Measurements from ENCODE around the gene FOXC1. TPM values are rescaled to one million over a fixed set of nuclear protein-coding genes. Genes with fewer than 3 reads are reported as not detected.

The FOXC1 gene
- total and polyA plus RNA-seq, 2 of the 13 experiments (the other 11 are each of a cell fraction or from before 2014, with no cell fraction given) = 0.44 to 0.55 TPM

GRCh38 chr6:1659816-1660215, 50.1 kb downstream of the FOXC1 start:
- Histone ChIP-seq H3K4me1 (ENCODE audit: insufficient read depth, low read length) (no peaks in the 10 kb centered on the region), H3K4me3 (replicated peaks in 1 of 3; ENCODE audit: insufficient read depth in 1 of 3, low read depth in 2 of 3, low read length in 3 of 3) (no peak overlapping the region), H3K9me3 (ENCODE audit: low read length) (no peaks in the 10 kb centered on the region), H2AFZ (ENCODE audit: low read length) (no peak overlapping the region), H3K27ac (ENCODE audit: extremely low read length, insufficient read depth, low read length) (no peak overlapping the region), H3K27me3 (ENCODE audit: control insufficient read depth in 1 of 2, insufficient read depth in 2 of 2, low read length in 2 of 2) (no peaks in the 10 kb centered on the region), H3K79me2 (ENCODE audit: insufficient read depth, low read length) (no peaks in the 10 kb centered on the region), H3K9ac (ENCODE audit: insufficient read depth, low read depth, low read length) (no peak overlapping the region), H4K20me1 (ENCODE audit: insufficient read depth, low read length) (no peaks in the 10 kb centered on the region), H3K36me3 (replicated peaks in 1 of 2; ENCODE audit: control insufficient read depth in 1 of 2, insufficient read depth in 2 of 2, low read length in 2 of 2) (peaks cover 12 to 36% of the 10 kb centered on the region in 2 experiments; a peak in 3 of 5 replicates), H3K4me2 (ENCODE audit: low read depth, low read length) (no peak overlapping the region)
- in situ Hi-C loops (cut with HindIII; ENCODE audit: extremely low pct_ligation_motif_present, low pct_unique_long_range_greater_than_20kb) (no loop called here), intact Hi-C loops (cut with micrococcal nuclease; ENCODE audit: unreplicated experiment) (no loop called here)
- WGBS (ENCODE audit: low lambda C conversion rate) = 96% methylated on average over 7 of the region's 7 CpGs
- POLR2A ChIA-PET = no interaction called here
- no peak for FAIRE-seq
- BruUV-seq (replicated peaks) = no TSS peak
- DNase-seq (ENCODE audit: low spot score) = no peak
- no peak for ATAC-seq
- CTCF ChIA-PET (ENCODE audit: low intra/inter-chr PET ratio, low total read pairs) = no interaction called here
- no peak for TF ChIP-seq ZC3H4 (CRISPR knock-in tag; IDR thresholded peaks at IDR 0.05; ENCODE audit: borderline replicate concordance)
- no peak for TF ChIP-seq GABPB1 (CRISPR knock-in tag; IDR thresholded peaks at IDR 0.05)
- TF ChIP-seq ZHX2 (IDR thresholded peaks at IDR 0.05; ENCODE audit: low read depth) = no peak
- TF ChIP-seq ZHX2 (CRISPR knock-in tag; IDR thresholded peaks at IDR 0.05; ENCODE audit: borderline replicate concordance) = no peak
- no peak for TF ChIP-seq SP1 (IDR thresholded peaks at IDR 0.05)
- TF ChIP-seq SP1 (CRISPR knock-in tag; IDR thresholded peaks at IDR 0.05) = no peak
- TF ChIP-seq SRY (CRISPR knock-in tag; IDR thresholded peaks at IDR 0.05) = no peak
- TF ChIP-seq EHMT2 (IDR thresholded peaks at IDR 0.05; ENCODE audit: borderline replicate concordance, low read depth, low read length) = no peak
- TF ChIP-seq REL (CRISPR knock-in tag; conservative IDR thresholded peaks at IDR 0.05) = no peak
- TF ChIP-seq ZNF550 (CRISPR knock-in tag; IDR thresholded peaks at IDR 0.05; ENCODE audit: borderline replicate concordance) = no peak
- TF ChIP-seq ZSCAN12 (CRISPR knock-in tag; IDR thresholded peaks at IDR 0.05) = no peak
- TF ChIP-seq CSRNP2 (CRISPR knock-in tag; conservative IDR thresholded peaks at IDR 0.05; ENCODE audit: low read depth) = no peak
- no peak for TF ChIP-seq SOX6 (IDR thresholded peaks at IDR 0.05)
- no peak for TF ChIP-seq SOX6 (CRISPR knock-in tag; IDR thresholded peaks at IDR 0.05)
- no peak for TF ChIP-seq ZBTB10 (CRISPR knock-in tag; IDR thresholded peaks at IDR 0.05; ENCODE audit: borderline replicate concordance)
- no peak for TF ChIP-seq ATF7-NPFF (CRISPR knock-in tag; IDR thresholded peaks at IDR 0.05; ENCODE audit: low read depth)
- TF ChIP-seq ZNF264 (CRISPR knock-in tag; IDR thresholded peaks at IDR 0.05) = no peak

Measured in HepG2 (cell line).